ENCODE results near the gene HTATSF1. TPM values are rescaled to one million over a fixed set of nuclear protein-coding genes. Genes with fewer than 3 reads are reported as not detected.

HTATSF1 gene
- total RNA-seq, 2 experiments from 2014 or later: 63.7 to 64.1 TPM

Other genes starting within 250 kb of the HTATSF1 start
- gene MAP7D3, start 246.2 kb upstream of the HTATSF1 start, total RNA-seq: 10 to 100 TPM; 14.5 to 14.8 TPM
- gene ADGRG4, start 196.6 kb upstream of the HTATSF1 start, total RNA-seq: not detected
- not detected for gene BRS3, start 9.6 kb upstream of the HTATSF1 start, total RNA-seq
- not detected for gene VGLL1, start 34.6 kb downstream of the HTATSF1 start, total RNA-seq
- 100 to 1,000 TPM; 139 TPM for gene CD40LG, start 150.6 kb downstream of the HTATSF1 start, total RNA-seq

Data from activated CD4-positive, alpha-beta memory T cell treated with anti-CD3 and anti-CD28 coated beads, Interleukin-2, amount 10 ng/mL, durations not matched to agents 7 days and 5 days (primary cell).